Activated B cell treated with CpG ODN at 0.5 μM for 24 hours (primary cell): ENCODE measurements around the gene HDAC4. TPM values are rescaled to one million over a fixed set of nuclear protein-coding genes. Genes with fewer than 3 reads are reported as not detected.

Experiments
- ATAC-seq: fragments of 200-7000 bp; cut with Tn5 transposase; one replicate; pipeline ENCODE4 v1.10.0; 2021; ENCODE audit warnings: low read depth, mild to moderate bottlenecking, moderate library complexity
- CTCF ChIA-PET: fragments of 350-600 bp; sonication (Branson Sonifier 250); formaldehyde crosslinking; loops from one replicate; lab custom pipeline; 2021; ENCODE audit warnings: antibody characterized with exemption; lab: Charles Lee
- POLR2A ChIA-PET: fragments of 350-600 bp; sonication (Branson Sonifier 250); formaldehyde crosslinking; loops from one replicate; lab custom pipeline; 2021; ENCODE audit warnings: antibody characterized with exemption; lab: Charles Lee
- DNase-seq: peaks from one replicate; pipeline ENCODE4 v3.0.0; 2022
- H3K27ac Mint-ChIP-seq: one replicate; pipeline ENCODE4 v1.8.0; 2020; ENCODE audit warnings: mixed read lengths
- H3K27me3 Mint-ChIP-seq: one replicate; pipeline ENCODE4 v1.8.0; 2021; ENCODE audit warnings: mixed read lengths
- H3K36me3 Mint-ChIP-seq: one replicate; pipeline ENCODE4 v1.8.0; 2021; ENCODE audit warnings: low read depth, mixed read lengths
- H3K4me1 Mint-ChIP-seq: one replicate; pipeline ENCODE4 v1.8.0; 2021; ENCODE audit warnings: mixed read lengths
- H3K4me3 Mint-ChIP-seq: one replicate; pipeline ENCODE4 v1.8.0; 2020; ENCODE audit warnings: mild to moderate bottlenecking, mixed read lengths
- H3K9me3 Mint-ChIP-seq: one replicate; pipeline ENCODE4 v1.8.0; 2020; ENCODE audit warnings: mixed read lengths
- CTCF ChIP-seq: fragments of 200-600 bp; IDR thresholded peaks from one replicate; pipeline ENCODE4 v1.8.0; 2022; ENCODE audit warnings: antibody characterized with exemption, mild to moderate bottlenecking
- intact Hi-C: fragments of 100-400 bp; cut with micrococcal nuclease; formaldehyde crosslinking; loops from one replicate; pipeline ENCODE4 v1.15.1; 2024
- total RNA-seq: library from RNA; stranded (reverse); gene quantifications from 2 replicates; pipeline ENCODE4 v1.2.3, GENCODE V29; 2022

HDAC4 gene
- total RNA-seq, 1 donor from 2014 or later = 31.9 TPM

DNA sequence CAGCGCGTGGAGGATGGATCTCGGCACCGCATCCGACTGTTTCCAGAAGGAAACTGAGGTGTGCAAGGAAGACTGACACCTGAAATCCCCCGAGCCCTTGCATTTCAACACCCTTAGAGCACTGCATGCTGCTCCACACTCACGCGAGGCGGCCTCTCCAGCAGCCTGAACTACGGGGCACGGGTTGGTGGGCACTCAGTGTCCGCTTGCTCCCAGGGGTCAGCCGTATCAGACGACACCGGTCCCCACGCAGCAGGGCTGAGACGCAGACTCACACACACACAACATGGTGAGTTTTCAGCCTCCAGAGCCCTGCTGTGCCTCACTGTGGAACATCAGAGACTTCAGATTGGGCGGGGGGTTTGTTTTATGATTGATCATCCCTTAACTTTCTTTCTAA is 283.0 kb downstream of the HDAC4 start:
- Mint-ChIP-seq H3K27me3 (no peaks in the 10 kb centered on the region), H3K4me3 (no peak overlapping the region), H3K36me3 (peaks cover 3% of the 10 kb centered on the region), H3K27ac (no peak overlapping the region), H3K9me3 (no peaks in the 10 kb centered on the region), H3K4me1 (no peaks in the 10 kb centered on the region)
- ATAC-seq (no peak), DNase-seq (no peak)
- ChIA-PET CTCF (no interaction called here), POLR2A (no interaction called here)
- TF ChIP-seq CTCF = no peak
- intact Hi-C loops = no loop called here

DNA sequence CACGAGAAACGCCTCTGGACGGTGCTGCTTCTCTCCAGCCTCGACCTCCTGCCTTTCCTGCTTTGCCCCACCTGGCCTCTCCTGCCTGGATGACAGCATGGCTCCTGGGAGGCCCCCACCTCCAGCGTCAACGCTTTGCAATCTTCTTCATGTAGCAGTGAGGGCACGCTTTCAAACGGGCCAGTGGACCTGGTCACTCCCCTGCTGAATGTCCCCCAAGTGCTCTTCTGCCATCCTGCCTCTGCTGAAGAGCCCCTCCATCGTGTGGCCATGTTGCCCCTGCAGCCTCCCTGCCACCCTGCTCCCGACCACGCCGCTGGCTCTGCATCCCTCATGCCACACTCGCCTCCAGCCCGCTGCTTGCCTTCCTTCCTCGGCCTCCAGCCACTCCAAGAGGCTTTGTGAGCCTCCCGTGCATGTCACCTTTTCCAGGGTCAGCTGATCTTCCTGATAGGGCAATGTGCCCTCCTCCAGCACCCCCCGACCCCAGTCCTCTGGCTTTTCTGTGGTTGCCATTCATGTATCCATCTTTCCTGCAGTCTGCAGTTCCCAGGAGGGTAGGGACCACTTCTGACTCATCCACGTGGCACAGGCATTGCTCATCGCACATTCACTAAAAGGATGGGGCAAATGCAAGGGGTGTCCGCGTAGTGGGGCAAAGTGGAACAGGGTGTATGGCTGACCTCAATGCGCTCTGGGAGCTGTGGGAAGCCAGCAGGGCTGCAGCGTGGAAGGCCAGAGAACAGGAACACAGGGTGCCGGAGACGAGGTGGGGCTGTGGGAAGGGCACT is 284.2 kb downstream of the HDAC4 start:
- H3K36me3 Mint-ChIP-seq = peaks cover 6% of the 10 kb centered on the region
- no peaks in the 10 kb centered on the region for H3K9me3 Mint-ChIP-seq
- TF ChIP-seq CTCF = no peak
- no peak overlapping the region for H3K4me3 Mint-ChIP-seq
- H3K4me1 Mint-ChIP-seq = no peaks in the 10 kb centered on the region
- no peak for DNase-seq
- ChIA-PET CTCF (no interaction called here), POLR2A (no interaction called here)
- intact Hi-C loops = no loop called here
- no peaks in the 10 kb centered on the region for H3K27me3 Mint-ChIP-seq
- no peak overlapping the region for H3K27ac Mint-ChIP-seq
- ATAC-seq = no peak

DNA sequence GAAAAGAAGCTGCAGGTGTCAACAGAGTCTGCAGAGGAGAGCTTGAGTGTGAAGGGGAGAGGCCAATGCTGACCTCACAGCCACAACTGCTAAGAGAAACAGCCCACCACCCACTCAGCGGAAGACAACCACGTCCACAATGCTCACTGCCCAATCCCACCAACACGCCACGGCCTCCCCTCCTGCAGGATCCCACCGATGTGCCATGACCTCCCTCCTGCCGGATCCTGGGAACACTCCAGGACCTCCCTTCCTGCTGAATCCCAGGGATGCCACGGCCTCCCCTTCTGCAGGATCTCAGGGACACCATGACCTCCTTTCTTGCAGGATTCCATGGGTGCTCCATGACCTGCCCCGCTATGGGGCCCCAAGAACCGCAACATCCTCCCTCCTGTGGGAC is 285.2 kb downstream of the HDAC4 start:
- H3K4me1 Mint-ChIP-seq = no peaks in the 10 kb centered on the region
- ATAC-seq (no peak), DNase-seq (no peak)
- H3K27me3 Mint-ChIP-seq = no peaks in the 10 kb centered on the region
- CTCF ChIA-PET = no interaction called here
- H3K27ac Mint-ChIP-seq = no peak overlapping the region
- H3K36me3 Mint-ChIP-seq = peaks cover 12% of the 10 kb centered on the region
- H3K4me3 Mint-ChIP-seq = no peak overlapping the region
- intact Hi-C loops = no loop called here
- no peaks in the 10 kb centered on the region for H3K9me3 Mint-ChIP-seq
- POLR2A ChIA-PET = no interaction called here
- TF ChIP-seq CTCF = no peak

- POLR2A ChIA-PET = no interaction called here
- H3K4me3 Mint-ChIP-seq = no peak overlapping the region
- peaks cover 18% of the 10 kb centered on the region for H3K36me3 Mint-ChIP-seq
- DNase-seq (no peak), ATAC-seq (no peak)
- H3K9me3 Mint-ChIP-seq = no peaks in the 10 kb centered on the region
- CTCF ChIA-PET = no interaction called here
- TF ChIP-seq CTCF = no peak
- no peaks in the 10 kb centered on the region for H3K27me3 Mint-ChIP-seq
- intact Hi-C loops = no loop called here
- no peak overlapping the region for H3K27ac Mint-ChIP-seq
- no peaks in the 10 kb centered on the region for H3K4me1 Mint-ChIP-seq
Observed at GRCh38 chr2:239114616-239115265, 286.1 kb downstream of the HDAC4 start.

GRCh38 chr2:239114119-239114581 is 286.7 kb downstream of the HDAC4 start:
- H3K36me3 Mint-ChIP-seq = peaks cover 22% of the 10 kb centered on the region
- CTCF ChIA-PET = no interaction called here
- no peak for TF ChIP-seq CTCF
- H3K27ac Mint-ChIP-seq = no peak overlapping the region
- POLR2A ChIA-PET = no interaction called here
- no peaks in the 10 kb centered on the region for H3K27me3 Mint-ChIP-seq
- no peaks in the 10 kb centered on the region for H3K9me3 Mint-ChIP-seq
- no peak overlapping the region for H3K4me3 Mint-ChIP-seq
- no peak for ATAC-seq
- no peaks in the 10 kb centered on the region for H3K4me1 Mint-ChIP-seq
- intact Hi-C loops = no loop called here
- no peak for DNase-seq
